Colonic mucosa (tissue), 4 donors: Measurements from ENCODE around the gene ROR1. TPM values are rescaled to one million over a fixed set of nuclear protein-coding genes. Genes with fewer than 3 reads are reported as not detected.

Experiments
- DNase-seq: peaks from one replicate; pipeline ENCODE4 v3.0.0-alpha.2; 2020
- H3K27ac ChIP-seq: fragments of 200-600 bp; one replicate; pipeline ENCODE4 v1.8.0; 2021
- H3K27me3 ChIP-seq: fragments of 200-600 bp; one replicate; pipeline ENCODE4 v1.8.0; 2021
- H3K36me3 ChIP-seq: fragments of 200-600 bp; one replicate; pipeline ENCODE4 v1.8.0; 2021
- H3K4me1 ChIP-seq: fragments of 200-600 bp; one replicate; pipeline ENCODE4 v1.8.0; 2021; ENCODE audit warnings: mild to moderate bottlenecking
- H3K4me3 ChIP-seq: fragments of 200-600 bp; one replicate; pipeline ENCODE4 v1.8.0; 2021
- H3K9ac ChIP-seq, 2 donors: one replicate each; pipeline ENCODE4 v1.7.0; 2013; ENCODE audit warnings: control low read depth in 2 of 2, low read depth in 2 of 2, low read length in 2 of 2
- H3K9me3 ChIP-seq: fragments of 200-600 bp; one replicate; pipeline ENCODE4 v1.8.0; 2021
- intact Hi-C: fragments of 100-400 bp; cut with DNase I; formaldehyde crosslinking; loops from one replicate; pipeline ENCODE4 v1.14.1; 2022
- total RNA-seq, 2 donors: library from RNA; stranded (reverse); fragmentation: NEBNext Ultra II Directional in 1 of 2; extraction: Animal tissue kit (Norgen Biotek cat#: 25700) in 1 of 2; gene quantifications; one replicate each; pipeline ENCODE4 v1.2.1, GENCODE V29; 2021
- TF ChIP-seq, protein P1 (sequence below): fragments of 200-600 bp; IDR thresholded peaks from one replicate; pipeline ENCODE4 v1.8.0; 2022; ENCODE audit warnings: antibody characterized with exemption, mild to moderate bottlenecking
- donor health status: healthy.
- donor health status: DM: no; HTN: no; CAD: no.
- donor health status: DM: no; HTN: no; CAD: no.

ROR1 gene
- total RNA-seq, 2 donors from 2014 or later: 5.1 to 6.8 TPM

- intact Hi-C loops: no loop called here
- Histone ChIP-seq H3K9me3 (no peaks in the 10 kb centered on the region), H3K27ac (no peak overlapping the region), H3K36me3 (no peaks in the 10 kb centered on the region), H3K9ac (no peak overlapping the region), H3K4me3 (no peak overlapping the region), H3K4me1 (no peaks in the 10 kb centered on the region), H3K27me3 (no peaks in the 10 kb centered on the region)
- TF ChIP-seq, protein P1, sequence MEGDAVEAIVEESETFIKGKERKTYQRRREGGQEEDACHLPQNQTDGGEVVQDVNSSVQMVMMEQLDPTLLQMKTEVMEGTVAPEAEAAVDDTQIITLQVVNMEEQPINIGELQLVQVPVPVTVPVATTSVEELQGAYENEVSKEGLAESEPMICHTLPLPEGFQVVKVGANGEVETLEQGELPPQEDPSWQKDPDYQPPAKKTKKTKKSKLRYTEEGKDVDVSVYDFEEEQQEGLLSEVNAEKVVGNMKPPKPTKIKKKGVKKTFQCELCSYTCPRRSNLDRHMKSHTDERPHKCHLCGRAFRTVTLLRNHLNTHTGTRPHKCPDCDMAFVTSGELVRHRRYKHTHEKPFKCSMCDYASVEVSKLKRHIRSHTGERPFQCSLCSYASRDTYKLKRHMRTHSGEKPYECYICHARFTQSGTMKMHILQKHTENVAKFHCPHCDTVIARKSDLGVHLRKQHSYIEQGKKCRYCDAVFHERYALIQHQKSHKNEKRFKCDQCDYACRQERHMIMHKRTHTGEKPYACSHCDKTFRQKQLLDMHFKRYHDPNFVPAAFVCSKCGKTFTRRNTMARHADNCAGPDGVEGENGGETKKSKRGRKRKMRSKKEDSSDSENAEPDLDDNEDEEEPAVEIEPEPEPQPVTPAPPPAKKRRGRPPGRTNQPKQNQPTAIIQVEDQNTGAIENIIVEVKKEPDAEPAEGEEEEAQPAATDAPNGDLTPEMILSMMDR: no peak
- DNase-seq: peak; percentile 20
Measured at GRCh38 chr1:63950023-63950422, 176.2 kb downstream of the ROR1 start.

DNA sequence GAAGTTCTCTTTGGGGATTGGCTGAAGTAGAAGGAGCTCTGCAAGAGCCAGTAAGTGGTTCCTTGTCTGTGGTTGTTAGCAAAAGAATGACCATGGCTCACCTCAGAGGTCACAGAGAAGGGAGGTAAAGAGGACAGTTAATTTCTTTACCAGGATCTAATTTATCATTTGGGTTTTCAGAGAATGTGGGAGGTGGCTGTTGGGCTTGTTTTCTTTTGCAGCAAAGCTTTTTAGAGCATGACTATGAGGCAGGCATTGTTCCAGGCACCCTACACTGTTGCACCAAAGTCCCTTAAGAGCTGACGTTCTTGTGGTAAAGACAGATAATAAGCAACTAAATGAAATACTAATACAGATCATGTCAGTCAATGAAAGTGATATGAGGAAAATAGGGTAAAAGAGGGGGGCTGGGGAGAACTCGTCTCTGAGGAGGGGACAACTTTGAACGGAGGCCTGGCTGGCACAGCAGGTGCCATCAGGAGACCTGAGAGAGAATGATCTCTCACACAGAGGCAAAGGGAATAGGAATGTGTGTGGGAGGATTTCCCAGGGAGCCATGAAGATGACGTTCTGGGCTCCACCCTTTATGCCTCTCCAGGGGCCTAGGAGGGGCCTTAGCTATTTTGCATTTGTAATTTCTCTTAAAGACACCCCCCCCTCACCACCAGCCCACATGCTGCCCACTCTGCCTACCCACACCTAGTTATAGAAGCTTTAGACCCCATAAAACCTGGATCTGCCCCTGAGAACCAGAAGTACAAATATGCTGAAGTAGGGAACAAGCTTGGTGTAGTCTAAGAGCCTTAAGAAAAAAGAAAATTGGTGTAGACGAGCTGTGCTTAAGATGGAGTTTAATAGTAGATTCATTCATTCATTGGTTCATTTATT is 177.5 kb downstream of the ROR1 start:
- no peaks in the 10 kb centered on the region for H3K27me3 ChIP-seq
- intact Hi-C loops: no loop called here
- no peak overlapping the region for H3K9ac ChIP-seq
- H3K36me3 ChIP-seq: no peaks in the 10 kb centered on the region
- H3K4me3 ChIP-seq: no peak overlapping the region
- H3K27ac ChIP-seq: no peak overlapping the region
- no peaks in the 10 kb centered on the region for H3K4me1 ChIP-seq
- H3K9me3 ChIP-seq: no peaks in the 10 kb centered on the region
- DNase-seq: no peak
- TF ChIP-seq, protein P1: no peak

- intact Hi-C loops: no loop called here
- H3K27me3 ChIP-seq: no peaks in the 10 kb centered on the region
- H3K27ac ChIP-seq: no peak overlapping the region
- DNase-seq: no peak
- no peak overlapping the region for H3K4me3 ChIP-seq
- H3K36me3 ChIP-seq: no peaks in the 10 kb centered on the region
- no peaks in the 10 kb centered on the region for H3K9me3 ChIP-seq
- TF ChIP-seq, protein P1: no peak
- H3K4me1 ChIP-seq: no peaks in the 10 kb centered on the region
- H3K9ac ChIP-seq: no peak overlapping the region
Measured at GRCh38 chr1:63954187-63954586, 180.4 kb downstream of the ROR1 start.

DNA sequence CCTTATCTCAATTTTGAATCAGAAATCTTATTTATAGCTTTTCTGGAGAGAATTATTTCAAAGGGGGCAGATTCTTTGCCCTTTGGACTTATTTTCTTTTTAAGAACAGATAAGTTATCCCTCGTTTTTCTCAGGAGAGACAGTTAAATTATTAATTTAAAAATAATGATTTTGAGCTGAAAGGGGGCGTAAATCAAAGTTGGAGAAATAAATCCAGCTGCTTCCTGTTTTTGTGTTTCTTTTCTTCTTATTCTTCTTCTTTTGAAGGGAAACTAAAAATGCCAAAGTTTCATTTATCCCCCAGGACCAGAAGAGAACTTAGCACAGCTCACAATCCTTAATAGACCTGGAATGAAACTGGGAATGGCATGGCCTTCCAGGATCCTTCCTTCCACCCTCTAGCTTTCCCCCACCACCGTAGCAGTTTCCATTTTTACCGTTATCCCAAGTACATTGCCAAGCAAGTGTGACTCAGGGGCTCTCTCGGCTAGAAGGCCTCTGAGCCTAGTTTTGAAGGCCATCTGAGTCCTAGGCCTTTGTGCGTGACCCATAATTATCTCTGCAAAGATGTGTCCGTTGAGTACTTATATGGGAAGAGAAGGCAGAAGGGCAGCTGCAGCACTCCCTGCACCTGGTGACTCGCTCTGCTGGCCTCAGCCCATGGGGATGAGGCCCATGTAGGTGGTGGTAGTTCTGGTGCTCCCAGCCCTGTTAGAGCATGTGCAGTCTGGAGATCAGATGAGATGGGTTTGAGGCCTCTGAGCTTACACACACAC is 181.7 kb downstream of the ROR1 start:
- no peaks in the 10 kb centered on the region for H3K9me3 ChIP-seq
- H3K36me3 ChIP-seq: no peaks in the 10 kb centered on the region
- H3K27me3 ChIP-seq: no peaks in the 10 kb centered on the region
- no peaks in the 10 kb centered on the region for H3K4me1 ChIP-seq
- no peak for DNase-seq
- H3K27ac ChIP-seq: no peak overlapping the region
- intact Hi-C loops: no loop called here
- H3K4me3 ChIP-seq: no peak overlapping the region
- H3K9ac ChIP-seq: no peak overlapping the region
- TF ChIP-seq, protein P1: no peak

DNA sequence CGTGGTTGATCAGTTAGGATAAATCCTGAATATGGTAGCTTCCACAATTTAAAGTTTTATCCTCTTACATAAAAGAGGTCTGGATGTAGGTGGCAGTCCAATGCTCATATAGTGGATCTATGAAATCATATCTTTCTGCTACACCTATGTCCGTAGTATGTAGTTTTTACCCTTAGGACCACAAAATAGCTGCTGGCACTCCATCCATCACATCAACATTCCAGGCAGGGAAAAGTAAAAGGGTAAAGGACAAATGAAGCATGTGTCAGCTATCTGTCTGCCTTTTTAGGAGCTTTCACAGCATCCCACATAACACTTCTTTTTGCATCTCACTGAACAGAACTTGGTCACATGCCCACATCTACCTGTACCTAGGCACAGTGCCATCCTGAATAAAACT is 184.7 kb downstream of the ROR1 start:
- DNase-seq: no peak
- intact Hi-C loops: no loop called here

More for the DNA sequence above, 184.7 kb downstream of the ROR1 start:
- Histone ChIP-seq H3K27ac (no peak overlapping the region), H3K9ac (no peak overlapping the region), H3K9me3 (no peaks in the 10 kb centered on the region), H3K4me3 (no peak overlapping the region), H3K36me3 (no peaks in the 10 kb centered on the region), H3K4me1 (no peaks in the 10 kb centered on the region), H3K27me3 (no peaks in the 10 kb centered on the region)
- TF ChIP-seq, protein P1: no peak
